Calu3 (cell line): ENCODE results near the gene SLC29A4. TPM values are rescaled to one million over a fixed set of nuclear protein-coding genes. Genes with fewer than 3 reads are reported as not detected.

Source experiments
- BruUV-seq: library from RNA; stranded (reverse); fragments of 400-500 nt; replicated peaks from 2 replicates; lab custom pipeline; 2021; lab: Mats Ljungman, UMichigan
- CTCF ChIA-PET: fragments of 300-600 bp; sonication (Branson Sonifier 250); formaldehyde crosslinking; loops from one replicate; lab custom pipeline; 2022; ENCODE audit warnings: antibody characterized with exemption; lab: Charles Lee
- DNase-seq: peaks from one replicate; pipeline ENCODE4 v3.0.0; 2022
- H3K27ac Mint-ChIP-seq: one replicate; pipeline ENCODE4 v1.8.0; 2022; ENCODE audit warnings: mixed read lengths; ENCODE audit not compliant: unreplicated experiment
- H3K27me3 Mint-ChIP-seq: one replicate; pipeline ENCODE4 v1.8.0; 2022; ENCODE audit warnings: mixed read lengths; ENCODE audit not compliant: unreplicated experiment
- H3K36me3 Mint-ChIP-seq: one replicate; pipeline ENCODE4 v1.8.0; 2022; ENCODE audit warnings: mild to moderate bottlenecking, moderate library complexity, mixed read lengths; ENCODE audit not compliant: insufficient read depth, unreplicated experiment
- H3K4me1 Mint-ChIP-seq: one replicate; pipeline ENCODE4 v1.8.0; 2022; ENCODE audit warnings: mild to moderate bottlenecking, low read depth, mixed read lengths; ENCODE audit not compliant: unreplicated experiment
- H3K4me3 Mint-ChIP-seq: one replicate; pipeline ENCODE4 v1.8.0; 2022; ENCODE audit warnings: mild to moderate bottlenecking, low read depth, moderate library complexity, mixed read lengths; ENCODE audit not compliant: unreplicated experiment
- H3K9me3 Mint-ChIP-seq: one replicate; pipeline ENCODE4 v1.8.0; 2022; ENCODE audit warnings: low read depth, mixed read lengths; ENCODE audit not compliant: unreplicated experiment
- CTCF ChIP-seq: fragments of 200-600 bp; IDR thresholded peaks from one replicate; pipeline ENCODE4 v1.8.0; 2022; ENCODE audit warnings: antibody characterized with exemption; ENCODE audit not compliant: unreplicated experiment
- intact Hi-C: fragments of 100-400 bp; cut with micrococcal nuclease; formaldehyde crosslinking; loops from one replicate; pipeline ENCODE4 v1.10.0; 2022; ENCODE audit not compliant: unreplicated experiment
- total RNA-seq: library from RNA; stranded (reverse); gene quantifications from 2 replicates; pipeline ENCODE4 v1.2.3, GENCODE V29; 2022

Gene SLC29A4
- total RNA-seq, 1 experiment from 2014 or later = 2.5 TPM

- CTCF ChIA-PET = interaction anchor here (1.5 kb wide), 1 partner anchor 11 kb away, joined by 4 read pairs; no protein-coding TSS in a partner anchor
- no peak for TF ChIP-seq CTCF
- intact Hi-C loops = no loop called here
- Mint-ChIP-seq H3K4me1 (no peaks in the 10 kb centered on the region), H3K27ac (no peak overlapping the region), H3K4me3 (no peak overlapping the region), H3K9me3 (no peaks in the 10 kb centered on the region), H3K36me3 (peaks cover 6% of the 10 kb centered on the region), H3K27me3 (peaks cover 49% of the 10 kb centered on the region)
- no peak for DNase-seq
- BruUV-seq = no TSS peak
Observed at GRCh38 chr7:5294169-5294987, 11.6 kb downstream of the SLC29A4 start.

- peaks cover 58% of the 10 kb centered on the region for H3K27me3 Mint-ChIP-seq
- BruUV-seq = no TSS peak
- peaks cover 13% of the 10 kb centered on the region for H3K36me3 Mint-ChIP-seq
- no peak for DNase-seq
- CTCF ChIA-PET = interaction anchor here (0.5 to 1.5 kb wide), 2 partner anchors 10 to 90 kb away, joined by 4 to 5 read pairs; no protein-coding TSS in a partner anchor
- TF ChIP-seq CTCF = no peak
- no peaks in the 10 kb centered on the region for H3K9me3 Mint-ChIP-seq
- intact Hi-C loops = no loop called here
- H3K27ac Mint-ChIP-seq = no peak overlapping the region
- H3K4me1 Mint-ChIP-seq = no peaks in the 10 kb centered on the region
- H3K4me3 Mint-ChIP-seq = no peak overlapping the region
Observed at GRCh38 chr7:5295039-5296014, 12.6 kb downstream of the SLC29A4 start.

GRCh38 chr7:5296015-5296610, 13.4 kb downstream of the SLC29A4 start:
- no peaks in the 10 kb centered on the region for H3K9me3 Mint-ChIP-seq
- no peak for DNase-seq
- BruUV-seq = no TSS peak
- CTCF ChIA-PET = interaction anchor here (0.5 kb wide), 1 partner anchor 91 kb away, joined by 5 read pairs; no protein-coding TSS in a partner anchor
- H3K4me1 Mint-ChIP-seq = no peaks in the 10 kb centered on the region
- intact Hi-C loops = no loop called here
- H3K27me3 Mint-ChIP-seq = peaks cover 62% of the 10 kb centered on the region
- no peak overlapping the region for H3K27ac Mint-ChIP-seq
- H3K4me3 Mint-ChIP-seq = no peak overlapping the region
- H3K36me3 Mint-ChIP-seq = peaks cover 13% of the 10 kb centered on the region
- no peak for TF ChIP-seq CTCF

GRCh38 chr7:5296611-5297226, 14.0 kb downstream of the SLC29A4 start:
- no peaks in the 10 kb centered on the region for H3K4me1 Mint-ChIP-seq

More at GRCh38 chr7:5296611-5297226, 14.0 kb downstream of the SLC29A4 start:
- intact Hi-C loops = no loop called here
- Mint-ChIP-seq H3K36me3 (peaks cover 13% of the 10 kb centered on the region), H3K27ac (no peak overlapping the region), H3K9me3 (no peaks in the 10 kb centered on the region), H3K27me3 (peaks cover 65% of the 10 kb centered on the region), H3K4me3 (no peak overlapping the region)
- TF ChIP-seq CTCF = no peak
- CTCF ChIA-PET = no interaction called here
- DNase-seq = no peak
- BruUV-seq = no TSS peak
